Measurements from ENCODE around the gene RBP3. TPM values are rescaled to one million over a fixed set of nuclear protein-coding genes. Genes with fewer than 3 reads are reported as not detected.

Gene RBP3
- total RNA-seq, 1 experiment from 2014 or later, result not detected

DNA sequence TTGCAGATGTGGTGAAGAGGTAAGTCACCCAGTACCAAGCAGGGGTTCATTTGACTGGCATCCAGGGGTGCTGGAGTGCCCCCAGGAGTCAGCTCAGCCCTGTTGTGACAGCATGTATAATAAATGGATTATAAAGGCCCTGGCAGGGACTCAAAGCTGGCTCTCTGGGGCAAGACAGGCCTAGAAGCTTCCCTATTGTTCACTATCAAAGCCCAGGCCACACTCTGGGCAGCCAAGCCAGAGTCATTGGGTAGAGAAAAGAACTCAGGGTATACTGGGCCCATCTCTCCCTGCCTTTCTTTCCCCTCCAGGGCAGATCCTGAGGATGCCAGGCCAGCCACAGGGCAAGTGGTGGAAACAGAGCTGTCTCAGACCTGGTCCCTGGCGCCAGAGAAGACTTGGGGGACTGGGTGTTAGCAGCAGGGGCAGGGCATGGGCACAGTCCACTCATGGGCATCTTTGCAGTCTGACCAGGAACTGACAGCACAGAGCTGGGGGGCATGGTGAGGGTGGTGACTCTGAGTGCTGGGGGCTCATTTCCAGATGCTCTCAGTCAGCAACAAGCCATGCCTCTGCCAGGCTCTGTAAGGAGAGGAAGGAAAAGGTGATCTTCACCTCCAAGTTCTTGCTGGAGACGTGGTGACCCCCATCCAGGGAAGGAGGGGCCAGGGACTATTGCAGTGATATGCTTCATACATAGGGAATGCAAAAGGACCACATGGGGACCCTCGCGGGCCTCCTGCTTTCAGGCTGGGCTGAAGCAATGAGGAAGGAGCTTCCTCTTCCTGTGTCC lies 11.7 kb downstream of the RBP3 start:
- H3K27me3 ChIP-seq, result no peaks in the 10 kb centered on the region
- DNase-seq, result no peak
- no peaks in the 10 kb centered on the region for H3K9me3 ChIP-seq
- no peak overlapping the region for H3K4me3 ChIP-seq
- no peaks in the 10 kb centered on the region for H3K36me3 ChIP-seq

DNA sequence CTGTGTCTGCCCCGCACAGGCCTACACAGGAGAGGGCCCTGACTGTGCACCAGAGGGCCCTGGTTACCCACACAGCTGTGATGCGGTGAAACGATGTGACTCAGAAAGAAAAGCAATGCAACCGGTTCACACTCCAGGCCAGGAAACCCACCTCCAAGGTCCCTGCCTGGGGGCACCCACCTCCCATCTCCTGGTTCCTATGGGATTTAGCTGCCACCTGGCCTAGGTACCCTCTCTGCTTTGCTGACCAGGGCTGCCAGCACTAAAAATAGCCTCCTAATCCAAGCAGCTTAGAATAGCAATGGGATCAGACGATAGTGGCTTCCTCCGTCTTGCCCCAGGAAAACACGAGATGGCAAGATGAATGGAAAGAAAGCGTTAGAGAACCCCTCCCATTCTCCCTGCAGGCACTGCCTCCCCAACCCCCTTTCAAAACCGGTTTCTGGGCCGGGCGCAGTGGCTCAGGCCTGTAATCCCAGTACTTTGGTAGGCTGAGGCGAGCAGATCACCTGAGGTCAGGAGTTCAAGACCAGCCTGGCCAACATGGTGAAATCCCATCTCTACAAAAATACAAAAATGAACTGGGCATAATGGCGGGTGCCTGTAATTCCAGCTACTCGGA lies 12.4 kb downstream of the RBP3 start:
- no peak for DNase-seq
- no peaks in the 10 kb centered on the region for H3K27me3 ChIP-seq
- H3K9me3 ChIP-seq, result no peaks in the 10 kb centered on the region
- H3K36me3 ChIP-seq, result no peaks in the 10 kb centered on the region
- H3K4me3 ChIP-seq, result no peak overlapping the region

DNA sequence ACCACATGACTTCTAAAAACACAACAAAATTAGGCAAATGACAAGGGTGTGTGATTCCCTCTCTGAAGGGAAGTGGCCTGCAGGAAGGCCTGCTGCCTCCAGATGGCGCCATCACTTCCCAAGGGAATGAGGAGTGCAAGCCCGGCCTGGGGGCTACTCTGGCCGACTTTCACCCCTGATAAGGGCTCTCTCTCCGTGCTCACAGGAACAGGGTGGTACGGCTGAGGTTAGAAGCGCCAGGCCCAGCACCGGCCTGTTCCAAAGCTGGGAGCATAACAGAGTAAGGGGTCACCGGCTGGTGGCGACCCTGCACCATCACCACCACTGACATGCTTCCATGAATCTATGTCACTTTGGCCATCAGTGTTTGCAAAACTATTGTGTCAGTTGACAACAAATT lies 13.1 kb downstream of the RBP3 start:
- no peak overlapping the region for H3K4me3 ChIP-seq
- no peaks in the 10 kb centered on the region for H3K9me3 ChIP-seq
- DNase-seq, result peak; percentile 39
- no peaks in the 10 kb centered on the region for H3K27me3 ChIP-seq
- H3K36me3 ChIP-seq, result no peaks in the 10 kb centered on the region

DNA sequence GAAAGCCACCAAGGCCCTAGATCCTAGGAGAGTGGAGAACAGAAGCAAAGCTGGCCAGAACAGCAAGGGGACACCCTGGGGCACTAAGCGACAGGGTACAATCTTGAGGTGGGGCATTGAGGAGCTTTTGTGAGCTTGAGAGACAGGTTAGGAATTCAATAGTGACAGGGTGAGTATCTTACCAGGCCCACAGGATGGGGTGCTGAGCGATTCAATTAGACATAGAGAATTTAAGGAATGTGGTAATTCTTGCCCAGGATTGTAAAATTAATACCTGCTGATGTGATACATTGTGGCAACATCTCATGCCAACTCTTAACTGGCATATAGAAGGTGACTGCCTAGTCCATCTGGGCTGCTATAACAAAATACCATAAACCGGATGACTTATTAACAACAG lies 14.0 kb downstream of the RBP3 start:
- no peak for DNase-seq
- Histone ChIP-seq H3K36me3 (no peaks in the 10 kb centered on the region), H3K27me3 (no peaks in the 10 kb centered on the region), H3K9me3 (no peaks in the 10 kb centered on the region), H3K4me3 (no peak overlapping the region)

DNA sequence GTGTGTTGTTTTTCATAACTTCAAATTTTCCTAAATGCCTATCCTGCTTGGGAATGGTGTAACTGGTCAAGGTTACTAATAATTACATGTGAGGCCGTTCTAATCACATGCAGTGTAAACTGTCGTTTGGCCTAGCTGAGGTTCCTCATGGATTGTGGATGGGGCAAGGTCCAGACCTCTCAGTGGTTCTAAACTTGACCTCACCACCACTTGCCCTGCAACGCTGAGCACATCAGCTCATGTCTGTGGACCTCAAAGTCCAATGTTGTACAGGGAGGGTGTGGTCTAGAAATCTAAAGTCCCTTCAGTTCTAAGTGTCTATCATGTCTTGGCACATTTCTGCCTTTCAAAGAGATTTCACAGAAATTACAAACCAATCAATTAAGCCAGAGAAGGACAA lies 15.6 kb downstream of the RBP3 start:
- H3K27me3 ChIP-seq, result no peaks in the 10 kb centered on the region
- H3K9me3 ChIP-seq, result no peaks in the 10 kb centered on the region
- H3K4me3 ChIP-seq, result no peak overlapping the region
- no peak for DNase-seq
- no peaks in the 10 kb centered on the region for H3K36me3 ChIP-seq

DNA sequence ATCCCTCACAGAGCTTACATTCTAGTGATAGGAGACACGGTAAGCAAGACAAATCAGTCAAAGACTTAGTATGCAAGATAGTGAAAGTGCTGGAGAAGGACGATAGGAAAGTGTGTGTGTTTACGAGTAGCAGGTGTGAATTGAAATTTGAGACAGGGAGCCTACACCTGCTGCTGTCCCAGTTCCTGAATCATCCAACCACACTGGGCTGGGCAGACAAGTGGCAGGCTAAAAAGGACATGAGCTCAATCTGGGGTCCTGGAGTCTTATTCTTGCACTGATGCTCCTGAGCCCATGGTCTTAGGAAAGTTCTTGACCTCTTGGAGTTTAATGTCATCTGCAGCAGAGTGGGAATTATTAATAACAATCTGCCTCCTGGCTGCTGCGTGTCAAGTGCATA lies 16.2 kb downstream of the RBP3 start:
- H3K9me3 ChIP-seq, result no peaks in the 10 kb centered on the region
- H3K36me3 ChIP-seq, result no peaks in the 10 kb centered on the region
- DNase-seq, result no peak
- H3K4me3 ChIP-seq, result no peak overlapping the region
- no peaks in the 10 kb centered on the region for H3K27me3 ChIP-seq

DNA sequence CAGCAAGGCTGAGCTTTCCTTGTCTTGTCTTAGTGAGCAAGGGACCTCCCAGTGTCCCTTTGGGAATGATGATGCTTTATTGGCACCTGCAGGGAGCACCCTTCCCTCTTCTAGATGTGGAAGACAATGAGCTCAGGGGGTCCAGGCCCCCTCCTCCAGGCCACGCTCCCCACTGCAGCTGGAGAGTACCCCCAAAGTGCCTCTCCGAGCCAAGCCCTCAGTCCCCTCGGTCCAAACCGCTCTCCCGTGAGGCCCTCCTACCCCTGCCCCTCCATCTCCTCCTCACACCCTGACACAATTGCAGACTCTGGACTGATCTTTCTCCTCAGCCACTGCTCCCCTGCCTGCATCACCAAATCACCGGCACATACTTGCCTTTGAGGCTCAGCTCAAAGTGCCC lies 16.7 kb downstream of the RBP3 start:
- Histone ChIP-seq H3K27me3 (no peaks in the 10 kb centered on the region), H3K4me3 (no peak overlapping the region), H3K9me3 (no peaks in the 10 kb centered on the region), H3K36me3 (no peaks in the 10 kb centered on the region)
- no peak for DNase-seq

DNA sequence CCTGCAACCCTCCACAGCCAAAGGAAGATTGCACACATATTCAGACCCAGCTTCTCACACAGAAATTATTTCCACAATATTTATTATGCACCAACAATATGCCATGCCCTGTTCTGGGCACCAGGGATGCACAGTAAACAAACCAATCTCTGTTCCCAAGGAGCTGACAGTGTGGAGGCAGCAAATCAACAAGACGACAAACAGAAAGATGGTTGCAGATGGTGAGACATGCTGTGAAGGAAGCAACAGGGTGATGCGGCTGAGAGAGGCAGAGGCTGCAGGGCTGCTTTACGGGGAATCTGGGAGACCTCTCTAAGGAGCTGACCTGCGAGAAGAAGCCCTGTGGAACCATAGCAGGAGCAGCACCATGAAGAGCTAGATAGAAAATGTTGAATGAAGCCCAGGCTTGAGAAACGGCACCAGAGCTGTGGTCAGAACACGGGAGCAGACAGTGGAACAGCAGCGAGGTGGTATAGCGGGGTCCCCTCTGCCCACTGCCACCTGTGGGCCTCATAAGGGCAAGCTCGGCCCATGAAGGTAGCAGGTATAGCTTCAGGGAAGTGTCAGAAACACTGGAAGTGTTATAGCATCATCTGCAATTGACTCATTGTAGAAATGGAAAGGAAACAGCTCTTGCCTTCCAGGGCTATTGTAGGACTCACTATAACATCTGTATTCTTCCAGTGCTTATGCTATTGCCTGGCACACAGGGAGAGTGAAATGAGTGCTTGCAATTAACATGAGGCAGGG lies 17.4 kb downstream of the RBP3 start:
- Histone ChIP-seq H3K9me3 (no peaks in the 10 kb centered on the region), H3K36me3 (no peaks in the 10 kb centered on the region), H3K27me3 (no peaks in the 10 kb centered on the region), H3K4me3 (no peak overlapping the region)
- DNase-seq, result no peak

DNA sequence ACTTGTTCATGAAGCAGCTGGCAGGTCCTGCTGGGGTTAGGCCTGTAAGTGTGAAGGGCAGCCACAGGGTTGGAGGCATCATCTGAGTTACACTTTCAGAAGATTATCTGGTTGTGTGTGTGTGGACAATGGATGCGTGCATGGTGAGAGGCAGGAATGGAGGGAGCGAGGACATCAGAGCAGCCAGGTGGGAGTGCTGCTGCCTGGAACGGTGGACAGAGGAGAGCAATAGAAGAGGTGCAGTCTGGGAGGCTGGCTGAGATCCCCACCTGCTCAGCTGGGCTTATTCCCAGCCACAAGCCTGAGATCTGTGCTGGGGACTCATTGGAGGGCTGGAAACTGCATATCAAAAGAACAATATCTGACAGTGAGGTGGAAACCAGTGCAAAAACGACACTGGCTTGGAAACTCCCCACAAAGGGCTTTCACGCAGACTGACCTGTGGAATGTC lies 18.0 kb downstream of the RBP3 start:
- no peak for DNase-seq
- H3K36me3 ChIP-seq, result no peaks in the 10 kb centered on the region
- no peaks in the 10 kb centered on the region for H3K9me3 ChIP-seq
- no peak overlapping the region for H3K4me3 ChIP-seq
- H3K27me3 ChIP-seq, result no peaks in the 10 kb centered on the region

DNA sequence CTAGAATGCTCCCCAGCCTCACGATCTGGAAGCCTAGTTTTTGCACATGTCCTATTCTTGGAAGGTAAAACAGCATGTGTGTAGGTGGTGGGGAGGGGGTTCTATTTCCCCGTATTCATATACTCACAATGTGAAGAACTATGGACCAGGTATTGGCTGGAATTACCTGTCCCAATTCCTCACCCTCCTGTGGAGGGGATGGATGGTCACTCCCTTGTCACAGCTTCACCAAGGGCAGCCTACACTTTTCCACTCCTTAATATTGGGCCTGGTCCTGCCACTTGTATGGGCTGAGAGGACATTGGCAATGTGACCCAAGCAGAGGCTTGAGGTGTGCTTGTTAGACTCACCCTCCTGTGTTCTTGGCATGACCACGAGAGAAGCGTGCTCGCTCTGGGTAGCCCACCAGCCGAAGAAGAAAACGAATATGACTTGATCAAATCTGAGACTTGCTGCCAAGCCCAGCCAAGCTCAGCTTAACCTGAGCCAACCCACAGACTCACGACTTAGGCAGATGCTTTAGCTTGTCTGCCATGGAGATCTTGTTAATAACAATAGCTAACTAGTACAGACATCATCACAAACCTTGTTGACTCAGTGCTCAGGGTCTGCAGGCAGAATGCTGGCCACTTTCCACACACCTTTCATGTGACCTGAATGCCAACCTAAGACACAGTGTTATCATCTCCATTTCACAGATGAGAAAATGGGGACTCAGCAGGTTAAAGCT lies 18.7 kb downstream of the RBP3 start:
- Histone ChIP-seq H3K9me3 (no peaks in the 10 kb centered on the region), H3K27me3 (no peaks in the 10 kb centered on the region), H3K4me3 (no peak overlapping the region), H3K36me3 (no peaks in the 10 kb centered on the region)
- DNase-seq, result no peak

DNA sequence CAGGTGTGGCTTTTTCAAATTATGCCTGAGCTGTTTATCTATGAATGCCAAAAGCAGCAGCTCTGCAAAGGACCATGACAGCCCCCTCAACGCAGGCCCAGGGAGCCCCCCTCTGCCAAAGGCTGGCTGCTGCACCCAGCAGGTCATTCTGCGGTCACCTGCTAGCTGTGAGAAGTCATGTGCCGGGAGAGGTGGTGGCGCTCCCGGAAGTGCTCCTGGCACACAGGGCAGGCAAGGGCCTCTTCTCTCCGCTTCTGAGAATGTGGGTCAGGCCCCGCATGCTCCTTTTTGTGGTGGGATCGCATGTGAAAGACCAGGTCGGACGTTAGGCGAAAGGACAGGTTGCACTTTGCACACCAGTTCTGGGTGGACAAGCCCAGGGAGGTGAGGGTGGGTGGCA lies 19.5 kb downstream of the RBP3 start:
- no peak overlapping the region for H3K4me3 ChIP-seq
- no peaks in the 10 kb centered on the region for H3K27me3 ChIP-seq
- no peaks in the 10 kb centered on the region for H3K36me3 ChIP-seq
- no peaks in the 10 kb centered on the region for H3K9me3 ChIP-seq
- no peak for DNase-seq

DNA sequence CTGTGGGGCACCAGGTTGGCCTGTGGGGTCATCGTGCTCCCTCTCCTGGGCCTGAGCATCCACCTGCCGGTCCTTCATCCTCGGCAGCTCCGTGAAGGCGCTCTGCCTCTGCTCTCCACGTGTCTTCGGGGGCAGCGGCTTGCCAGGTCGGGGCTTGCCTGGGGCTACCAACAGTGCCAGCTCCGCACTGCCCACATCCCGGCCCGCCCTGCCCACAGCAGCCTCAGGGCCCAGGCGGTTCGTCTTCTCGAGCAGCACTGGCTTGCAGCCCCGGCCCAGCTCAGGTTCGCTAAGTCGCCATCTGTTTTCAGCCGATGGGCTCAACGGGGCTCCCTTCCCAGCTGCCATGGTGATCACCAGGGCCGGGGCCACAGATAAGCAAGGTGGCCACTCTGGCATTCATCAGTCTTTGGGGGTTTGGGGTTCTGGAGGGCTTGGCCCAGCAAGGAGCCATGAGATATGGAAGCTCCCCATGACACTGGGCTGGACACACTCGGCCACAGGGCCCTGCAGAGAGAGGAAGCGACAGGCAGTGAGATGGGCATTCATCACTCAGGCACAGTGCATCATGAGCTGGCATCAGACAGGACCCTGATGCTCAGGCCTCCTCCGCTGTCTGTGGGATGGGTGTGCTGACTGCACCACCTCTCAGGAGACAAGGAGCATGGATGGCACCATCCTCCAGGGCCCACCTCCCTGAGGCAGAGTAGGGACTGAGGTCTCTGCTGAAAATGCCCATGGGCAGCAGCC lies 20.4 kb downstream of the RBP3 start:
- no peak overlapping the region for H3K4me3 ChIP-seq
- H3K27me3 ChIP-seq, result no peaks in the 10 kb centered on the region
- DNase-seq, result no peak
- H3K9me3 ChIP-seq, result no peaks in the 10 kb centered on the region
- no peaks in the 10 kb centered on the region for H3K36me3 ChIP-seq

DNA sequence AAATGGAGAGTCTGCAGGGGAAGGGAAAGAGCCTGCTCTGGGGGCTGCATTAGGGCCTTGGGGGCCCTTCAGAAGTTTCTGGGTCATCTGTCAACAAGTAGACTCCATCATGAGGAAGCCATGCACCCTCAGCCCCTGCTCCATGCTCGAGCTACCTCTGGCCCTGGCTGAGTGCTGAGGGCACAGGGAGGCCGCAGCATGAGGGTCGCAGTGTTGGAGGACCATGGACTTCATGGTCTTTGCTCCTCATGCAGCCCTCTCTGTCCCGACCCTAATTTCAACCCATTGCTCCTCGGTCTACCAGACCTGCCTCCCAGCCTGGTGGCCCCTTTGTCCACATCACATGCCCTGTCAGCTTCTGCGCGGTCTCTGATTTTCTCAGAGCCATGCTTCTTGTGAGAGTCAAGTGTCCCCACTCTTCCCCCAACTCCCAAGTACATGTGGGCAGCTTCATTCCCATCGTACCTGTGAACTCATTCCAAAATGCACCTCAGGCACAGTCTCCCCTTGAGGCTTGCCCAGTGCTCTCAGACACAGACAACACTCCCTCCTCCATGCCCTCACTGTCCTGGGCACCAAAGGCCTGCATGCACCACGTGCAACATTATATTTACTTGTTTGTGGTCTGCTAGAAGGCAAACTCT lies 21.2 kb downstream of the RBP3 start:
- Histone ChIP-seq H3K4me3 (no peak overlapping the region), H3K27me3 (no peaks in the 10 kb centered on the region), H3K9me3 (no peaks in the 10 kb centered on the region), H3K36me3 (no peaks in the 10 kb centered on the region)
- no peak for DNase-seq

DNA sequence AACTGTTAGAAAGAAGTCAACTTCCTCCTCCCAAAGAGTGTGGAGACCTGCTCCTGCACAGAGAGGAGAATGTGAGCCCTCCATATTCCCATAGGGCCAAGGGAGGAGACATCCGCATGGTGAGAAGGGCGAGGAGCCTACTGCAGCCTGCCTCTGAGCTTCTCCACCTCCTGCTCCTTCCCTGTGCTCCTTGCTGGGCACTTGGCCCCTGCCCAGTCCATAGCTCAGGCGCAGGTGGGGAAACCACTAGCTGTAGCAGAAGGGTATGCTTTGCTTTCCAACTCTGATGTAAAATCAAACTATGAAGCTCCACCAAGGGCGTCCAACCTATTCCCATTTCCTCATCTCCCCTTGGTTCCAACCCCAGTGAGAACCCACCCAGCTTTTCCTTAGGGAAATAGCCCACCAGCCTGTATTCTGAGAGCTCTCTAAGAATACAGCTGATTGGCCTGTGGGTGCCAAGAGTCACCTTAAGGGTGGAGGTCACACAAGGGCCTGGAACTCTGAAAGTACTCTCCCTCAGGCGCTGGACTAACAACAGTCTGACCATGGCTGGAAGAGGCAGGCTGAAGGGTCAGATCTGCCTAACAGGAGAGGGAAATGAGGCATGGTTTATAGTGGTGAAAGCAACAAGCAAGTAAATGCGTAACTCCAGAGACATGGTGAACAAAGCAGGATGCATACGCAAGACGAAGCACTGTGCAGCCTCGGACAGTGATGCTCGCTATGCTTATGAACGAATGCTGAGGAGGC lies 22.0 kb downstream of the RBP3 start:
- Histone ChIP-seq H3K9me3 (no peaks in the 10 kb centered on the region), H3K27me3 (no peaks in the 10 kb centered on the region), H3K36me3 (no peaks in the 10 kb centered on the region), H3K4me3 (no peak overlapping the region)
- DNase-seq, result no peak

DNA sequence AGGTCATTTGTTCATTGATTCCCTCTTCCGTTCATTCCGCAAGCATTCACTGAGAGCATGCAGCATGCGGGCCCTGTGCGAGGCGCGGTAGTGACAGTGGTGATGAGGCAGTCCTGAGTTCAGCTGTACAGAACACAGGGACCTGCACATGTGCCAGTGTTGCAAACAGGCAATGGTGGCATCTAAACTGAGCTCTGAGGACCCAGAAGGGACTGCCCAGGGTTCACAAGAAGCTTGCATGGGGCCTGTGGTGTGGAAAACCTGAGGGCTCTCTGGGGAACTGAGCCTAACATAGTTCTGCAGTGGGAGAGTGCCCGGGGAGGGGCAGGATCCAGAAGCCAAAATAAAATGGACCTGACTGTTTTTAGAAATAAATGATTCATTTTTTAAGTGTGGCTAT lies 22.7 kb downstream of the RBP3 start:
- DNase-seq, result no peak
- Histone ChIP-seq H3K4me3 (no peak overlapping the region), H3K27me3 (no peaks in the 10 kb centered on the region), H3K9me3 (no peaks in the 10 kb centered on the region), H3K36me3 (no peaks in the 10 kb centered on the region)
